ENCODE results near the gene PPP2R5B.

- no peak for TF ChIP-seq CTCF (IDR thresholded peaks at IDR 0.05)
- TF ChIP-seq ZFX (IDR thresholded peaks at IDR 0.05; ENCODE audit: borderline replicate concordance): no peak
Observed at GRCh38 chr11:64914123-64914522, 10.4 kb upstream of the PPP2R5B start.

Data from 22Rv1 (cell line).